Endodermal cell (in vitro differentiated cells): Measurements from ENCODE around the gene CYP2U1. TPM values are rescaled to one million over a fixed set of nuclear protein-coding genes. Genes with fewer than 3 reads are reported as not detected.

Source experiments
- DNase-seq: peaks from one replicate; pipeline ENCODE4 v3.0.0-alpha.2; 2017
- H3K27ac ChIP-seq: 2 replicates; pipeline ENCODE4 v1.5.1; 2013; ENCODE audit warnings: mild to moderate bottlenecking, low read depth, low read length, moderate library complexity
- H3K27me3 ChIP-seq: 2 replicates; pipeline ENCODE4 v1.6.1; 2013; ENCODE audit warnings: mild to moderate bottlenecking, low read length, moderate library complexity; ENCODE audit not compliant: insufficient read depth, control insufficient read depth, poor library complexity, severe bottlenecking
- H3K36me3 ChIP-seq: 2 replicates; pipeline ENCODE4 v1.7.0; 2013; ENCODE audit warnings: mild to moderate bottlenecking, low read length, moderate library complexity; ENCODE audit not compliant: control insufficient read depth, insufficient read depth
- H3K4me1 ChIP-seq: one replicate; pipeline ENCODE4 v1.7.0; 2013; ENCODE audit warnings: low read length; ENCODE audit not compliant: control insufficient read depth, insufficient read depth
- H3K4me3 ChIP-seq: 2 replicates; pipeline ENCODE4 v1.5.1; 2013; ENCODE audit warnings: mild to moderate bottlenecking, low read length, moderate library complexity
- H3K9ac ChIP-seq: 2 replicates; pipeline ENCODE4 v1.6.1; 2013; ENCODE audit warnings: mild to moderate bottlenecking, low read length, moderate library complexity; ENCODE audit not compliant: poor library complexity, severe bottlenecking; ENCODE audit errors: extremely low read depth
- H3K9me3 ChIP-seq: 2 replicates; pipeline ENCODE4 v1.6.1; 2013; ENCODE audit warnings: mild to moderate bottlenecking, low read length, moderate library complexity; ENCODE audit not compliant: control insufficient read depth
- H3K27ac Mint-ChIP-seq: 2 replicates; pipeline ENCODE4 v1.8.0; 2020; ENCODE audit warnings: mixed read lengths
- H3K27me3 Mint-ChIP-seq: 2 replicates; pipeline ENCODE4 v1.8.0; 2021; ENCODE audit warnings: mild to moderate bottlenecking, mixed read lengths; ENCODE audit not compliant: insufficient read depth
- H3K36me3 Mint-ChIP-seq: 2 replicates; pipeline ENCODE4 v1.8.0; 2020; ENCODE audit warnings: low read depth, mixed read lengths
- H3K4me1 Mint-ChIP-seq: 2 replicates; pipeline ENCODE4 v1.8.0; 2020; ENCODE audit warnings: mixed read lengths
- H3K4me3 Mint-ChIP-seq: 2 replicates; pipeline ENCODE4 v1.8.0; 2020; ENCODE audit warnings: mild to moderate bottlenecking, moderate library complexity, mixed read lengths
- H3K9me3 Mint-ChIP-seq: 2 replicates; pipeline ENCODE4 v1.8.0; 2020; ENCODE audit warnings: mild to moderate bottlenecking, mixed read lengths
- WGBS, 2 experiments: methylation state at CpG; one replicate each; pipeline versions ENCODE4 v1.1.5 to v1.1.7; 2013; ENCODE audit warnings: missing lambda C conversion rate in 2 of 2, mixed read lengths in 1 of 2; ENCODE audit not compliant: insufficient coverage in 1 of 2, insufficient read length in 1 of 2; 5-methylcytosine and 5-hydroxymethylcytosine counted together
- total RNA-seq, 2 donors: library from RNA; stranded (reverse); fragmentation: NEBNext Ultra II Directional in 1 of 2; extraction: Animal tissue kit (Norgen Biotek cat#: 25700) in 1 of 2; gene quantifications; 2 replicates in 1 of 2; 3 replicates in 1 of 2; pipeline ENCODE4 v1.2.1, GENCODE V29; 2021
- TF ChIP-seq, protein P1 (sequence below): fragments of 200-600 bp; sonication (generic); conservative IDR thresholded peaks from 2 replicates; pipeline ENCODE4 v1.5.0; 2021; ENCODE audit warnings: antibody characterized with exemption, mild to moderate bottlenecking

Gene CYP2U1
- total RNA-seq, 2 donors from 2014 or later: 2.2 to 3.7 TPM

GRCh38 chr4:107915220-107915619 lies 16.1 kb upstream of the CYP2U1 start:
- H3K9me3 Mint-ChIP-seq: peaks cover 7% of the 10 kb centered on the region
- H3K27me3 ChIP-seq: no peaks in the 10 kb centered on the region
- H3K27ac Mint-ChIP-seq: no peak overlapping the region
- H3K4me1 ChIP-seq: no peaks in the 10 kb centered on the region
- H3K27me3 Mint-ChIP-seq: no peaks in the 10 kb centered on the region
- 86 to 100% methylated on average over 1 of the region's 1 CpG for WGBS, 2 experiments
- peaks cover 8% of the 10 kb centered on the region for H3K9me3 ChIP-seq
- TF ChIP-seq, protein P1, sequence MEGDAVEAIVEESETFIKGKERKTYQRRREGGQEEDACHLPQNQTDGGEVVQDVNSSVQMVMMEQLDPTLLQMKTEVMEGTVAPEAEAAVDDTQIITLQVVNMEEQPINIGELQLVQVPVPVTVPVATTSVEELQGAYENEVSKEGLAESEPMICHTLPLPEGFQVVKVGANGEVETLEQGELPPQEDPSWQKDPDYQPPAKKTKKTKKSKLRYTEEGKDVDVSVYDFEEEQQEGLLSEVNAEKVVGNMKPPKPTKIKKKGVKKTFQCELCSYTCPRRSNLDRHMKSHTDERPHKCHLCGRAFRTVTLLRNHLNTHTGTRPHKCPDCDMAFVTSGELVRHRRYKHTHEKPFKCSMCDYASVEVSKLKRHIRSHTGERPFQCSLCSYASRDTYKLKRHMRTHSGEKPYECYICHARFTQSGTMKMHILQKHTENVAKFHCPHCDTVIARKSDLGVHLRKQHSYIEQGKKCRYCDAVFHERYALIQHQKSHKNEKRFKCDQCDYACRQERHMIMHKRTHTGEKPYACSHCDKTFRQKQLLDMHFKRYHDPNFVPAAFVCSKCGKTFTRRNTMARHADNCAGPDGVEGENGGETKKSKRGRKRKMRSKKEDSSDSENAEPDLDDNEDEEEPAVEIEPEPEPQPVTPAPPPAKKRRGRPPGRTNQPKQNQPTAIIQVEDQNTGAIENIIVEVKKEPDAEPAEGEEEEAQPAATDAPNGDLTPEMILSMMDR: no peak
- DNase-seq: no peak
- H3K36me3 Mint-ChIP-seq: no peaks in the 10 kb centered on the region
- H3K4me1 Mint-ChIP-seq: peaks cover 7% of the 10 kb centered on the region
- H3K27ac ChIP-seq: no peak overlapping the region
- H3K4me3 ChIP-seq: no peak overlapping the region
- no peaks in the 10 kb centered on the region for H3K36me3 ChIP-seq
- no peak overlapping the region for H3K9ac ChIP-seq
- H3K4me3 Mint-ChIP-seq: no peak overlapping the region

GRCh38 chr4:107916623-107917022 lies 14.7 kb upstream of the CYP2U1 start:
- Histone ChIP-seq H3K4me3 (no peak overlapping the region), H3K27ac (no peak overlapping the region), H3K36me3 (no peaks in the 10 kb centered on the region), H3K9ac (no peak overlapping the region), H3K9me3 (peaks cover 8% of the 10 kb centered on the region), H3K4me1 (no peaks in the 10 kb centered on the region), H3K27me3 (no peaks in the 10 kb centered on the region)
- Mint-ChIP-seq H3K4me3 (no peak overlapping the region), H3K27ac (no peak overlapping the region), H3K9me3 (peaks cover 12% of the 10 kb centered on the region), H3K36me3 (no peaks in the 10 kb centered on the region), H3K27me3 (no peaks in the 10 kb centered on the region), H3K4me1 (no peaks in the 10 kb centered on the region)
- no peak for DNase-seq
- TF ChIP-seq, protein P1: no peak

DNA sequence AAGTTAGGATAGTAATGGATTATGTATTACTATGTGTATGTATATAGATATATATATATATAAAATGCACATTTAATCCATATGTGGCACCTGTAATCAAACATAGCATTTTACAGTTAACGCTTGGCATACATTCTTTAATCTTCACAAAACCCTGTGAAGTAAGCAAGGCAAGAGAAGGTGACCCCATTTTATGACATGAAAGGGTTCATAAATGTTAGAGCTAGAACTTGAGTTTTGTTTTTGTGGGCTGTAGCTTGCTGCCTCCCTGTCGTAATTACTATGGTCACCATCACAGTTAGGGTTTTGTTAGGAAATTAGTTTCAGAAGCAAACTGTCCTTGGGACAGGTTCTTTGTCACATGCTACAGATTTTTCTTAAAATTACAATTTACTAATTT lies 13.8 kb upstream of the CYP2U1 start:
- H3K27ac ChIP-seq: no peak overlapping the region
- Mint-ChIP-seq H3K27ac (no peak overlapping the region), H3K9me3 (peaks cover 13% of the 10 kb centered on the region), H3K27me3 (no peaks in the 10 kb centered on the region), H3K4me3 (no peak overlapping the region), H3K36me3 (no peaks in the 10 kb centered on the region), H3K4me1 (no peaks in the 10 kb centered on the region)
- DNase-seq: no peak
- TF ChIP-seq, protein P1: no peak
- H3K9ac ChIP-seq: no peak overlapping the region
- no peaks in the 10 kb centered on the region for H3K4me1 ChIP-seq
- H3K36me3 ChIP-seq: no peaks in the 10 kb centered on the region
- H3K9me3 ChIP-seq: peaks cover 8% of the 10 kb centered on the region
- WGBS, 2 experiments: 94% methylated on average over 2 of the region's 2 CpGs; no CpG with 5 or more reads in 1 of the 2 experiments
- H3K27me3 ChIP-seq: no peaks in the 10 kb centered on the region
- no peak overlapping the region for H3K4me3 ChIP-seq
